Mucosa of stomach (tissue), 1 donor: ENCODE data around the gene ITSN2.

Experiments
- H3K27me3 ChIP-seq: one replicate; pipeline ENCODE4 v1.7.0; 2013; ENCODE audit warnings: mild to moderate bottlenecking, low read length; ENCODE audit not compliant: control insufficient read depth, insufficient read depth
- H3K36me3 ChIP-seq: one replicate; pipeline ENCODE4 v1.7.0; 2013; ENCODE audit warnings: low read length; ENCODE audit not compliant: control insufficient read depth, insufficient read depth
- H3K4me1 ChIP-seq: one replicate; pipeline ENCODE4 v1.7.0; 2013; ENCODE audit warnings: mild to moderate bottlenecking, low read length; ENCODE audit not compliant: control insufficient read depth, insufficient read depth
- H3K4me3 ChIP-seq: one replicate; pipeline ENCODE4 v1.7.0; 2013; ENCODE audit warnings: low read length
- H3K9ac ChIP-seq: one replicate; pipeline ENCODE4 v1.7.0; 2013; ENCODE audit warnings: mild to moderate bottlenecking, low read length, moderate library complexity
- H3K9me3 ChIP-seq: one replicate; pipeline ENCODE4 v1.7.0; 2013; ENCODE audit warnings: mild to moderate bottlenecking, low read length, moderate library complexity; ENCODE audit not compliant: control insufficient read depth
- donor health status: Pancreatic carcinoma.

The ITSN2 gene

DNA sequence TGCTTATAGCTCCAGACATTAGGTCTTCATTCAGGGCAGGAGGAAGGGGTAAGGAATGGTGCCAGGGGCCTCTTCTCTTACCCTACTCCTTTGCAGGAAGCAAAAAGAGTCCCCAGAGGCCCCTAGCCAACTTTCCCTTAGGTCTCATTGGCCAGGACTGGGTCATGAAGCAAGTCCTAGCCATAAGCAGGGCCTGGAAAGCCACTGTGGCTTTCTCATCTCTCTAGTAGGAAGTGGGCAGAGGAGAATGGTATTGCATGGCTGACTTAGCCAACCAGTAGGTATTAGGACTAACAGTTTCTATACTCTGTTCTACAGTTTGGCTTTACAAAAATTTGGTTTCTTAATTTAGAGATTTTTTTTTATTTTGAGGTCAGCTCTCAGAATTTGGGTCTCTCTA is 180.7 kb downstream of the ITSN2 start:
- Histone ChIP-seq H3K27me3 (no peaks in the 10 kb centered on the region), H3K9me3 (no peaks in the 10 kb centered on the region), H3K9ac (no peak overlapping the region), H3K4me1 (no peaks in the 10 kb centered on the region), H3K36me3 (no peaks in the 10 kb centered on the region), H3K4me3 (no peak overlapping the region)

DNA sequence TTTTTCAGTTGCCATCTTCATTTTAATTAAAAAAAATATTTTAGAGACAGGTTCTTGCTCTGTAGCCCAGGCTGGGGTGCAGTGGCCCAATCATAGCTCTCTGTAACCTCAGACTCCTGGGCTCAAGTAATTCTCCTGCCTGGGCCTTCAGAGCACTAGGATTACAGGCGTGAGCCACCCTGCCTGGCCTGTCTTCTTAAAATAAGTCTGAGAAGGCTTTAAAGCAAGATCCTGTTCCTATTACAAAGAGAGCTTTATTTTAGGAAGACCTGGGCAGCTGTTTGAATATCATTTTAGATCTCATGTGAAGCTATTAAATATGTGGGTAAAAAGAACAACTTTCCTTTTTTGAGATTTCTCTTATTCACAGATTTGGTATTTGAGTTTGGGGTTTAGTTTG is 184.0 kb downstream of the ITSN2 start:
- Histone ChIP-seq H3K9ac (no peak overlapping the region), H3K4me1 (no peaks in the 10 kb centered on the region), H3K9me3 (no peaks in the 10 kb centered on the region), H3K27me3 (no peaks in the 10 kb centered on the region), H3K36me3 (no peaks in the 10 kb centered on the region), H3K4me3 (no peak overlapping the region)

DNA sequence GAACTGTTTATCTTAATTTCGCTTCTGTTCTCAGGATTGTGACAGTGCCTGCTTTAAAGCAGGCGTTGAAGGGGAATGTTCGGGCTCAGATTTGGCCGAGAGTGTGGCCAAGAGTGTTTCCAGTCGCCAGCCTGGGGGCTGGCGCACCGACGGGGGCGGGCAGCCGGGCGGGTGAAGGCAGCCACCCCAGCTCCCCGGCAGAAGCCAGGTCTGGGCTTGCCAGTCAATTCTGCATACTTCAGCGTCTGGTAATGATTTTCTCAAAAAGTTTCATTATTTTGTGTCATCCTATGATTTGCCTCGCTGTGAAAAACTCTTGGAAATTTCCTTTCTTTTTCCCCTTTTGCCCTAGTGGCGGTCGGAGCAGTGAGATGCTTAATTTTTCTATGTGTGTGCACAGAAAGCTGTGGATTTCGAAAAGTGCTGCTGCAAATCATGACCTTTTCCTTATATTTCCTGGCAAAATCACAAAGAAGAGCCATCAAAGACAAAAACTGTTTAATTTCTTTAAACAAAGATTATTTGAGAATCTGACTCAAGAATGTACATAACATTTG is 184.6 kb downstream of the ITSN2 start:
- no peaks in the 10 kb centered on the region for H3K36me3 ChIP-seq
- no peaks in the 10 kb centered on the region for H3K4me1 ChIP-seq
- H3K4me3 ChIP-seq, result no peak overlapping the region
- H3K9ac ChIP-seq, result no peak overlapping the region
- no peaks in the 10 kb centered on the region for H3K27me3 ChIP-seq
- H3K9me3 ChIP-seq, result no peaks in the 10 kb centered on the region

DNA sequence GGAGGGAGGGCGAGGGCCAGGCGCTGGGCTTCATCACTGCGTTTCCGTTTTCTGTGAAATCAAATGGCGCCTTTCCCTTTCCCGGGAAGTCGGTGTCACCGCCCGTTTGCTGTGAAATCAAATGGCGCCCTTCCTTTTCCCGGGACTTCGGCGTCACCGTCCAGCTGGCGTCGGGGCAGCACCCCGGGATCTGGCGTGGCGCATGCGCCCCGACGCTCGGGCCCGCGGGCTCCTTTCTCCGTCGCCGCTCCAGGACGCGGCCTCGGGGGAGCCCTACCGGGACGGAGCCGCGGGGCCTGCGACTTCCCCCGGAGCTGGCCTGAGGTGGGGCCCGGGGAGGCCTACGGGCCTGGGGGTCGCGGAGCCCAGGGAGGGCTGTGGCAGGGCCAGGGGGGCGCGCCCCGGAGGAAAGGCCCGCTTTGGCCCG is 185.5 kb downstream of the ITSN2 start, which contains the start of gene FAM228A:
FAM228A (plus strand) TSS at position 203 of the 427 bp plus-strand sequence. CDS start 428 bp downstream, outside the sequence.
- Histone ChIP-seq H3K4me1 (no peaks in the 10 kb centered on the region), H3K36me3 (no peaks in the 10 kb centered on the region), H3K9me3 (no peaks in the 10 kb centered on the region), H3K4me3 (no peak within 1 kb of the TSS), H3K27me3 (no peaks in the 10 kb centered on the region), H3K9ac (no peak within 1 kb of the TSS)

DNA sequence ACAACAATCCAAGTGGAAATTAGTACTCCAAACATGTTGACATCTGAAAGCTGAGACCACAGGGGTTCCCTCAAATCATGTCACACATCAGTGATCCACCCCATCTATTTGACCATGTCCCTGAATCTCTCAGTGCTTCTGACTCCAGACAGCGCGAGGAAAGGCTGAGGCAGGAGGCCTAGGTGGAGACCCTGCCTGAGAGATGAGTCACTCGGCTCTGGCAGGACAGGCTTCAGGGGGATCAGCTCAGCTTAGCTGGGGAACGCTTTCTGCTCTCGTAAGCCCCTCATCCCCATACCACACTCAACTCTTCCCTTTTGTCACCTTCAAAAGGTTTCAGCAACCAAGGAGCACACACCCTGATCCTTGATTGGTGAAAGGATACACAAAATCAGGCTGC is 191.3 kb downstream of the ITSN2 start:
- H3K4me3 ChIP-seq, result no peak overlapping the region
- no peak overlapping the region for H3K9ac ChIP-seq
- H3K36me3 ChIP-seq, result no peaks in the 10 kb centered on the region
- no peaks in the 10 kb centered on the region for H3K27me3 ChIP-seq
- no peaks in the 10 kb centered on the region for H3K4me1 ChIP-seq
- no peaks in the 10 kb centered on the region for H3K9me3 ChIP-seq

DNA sequence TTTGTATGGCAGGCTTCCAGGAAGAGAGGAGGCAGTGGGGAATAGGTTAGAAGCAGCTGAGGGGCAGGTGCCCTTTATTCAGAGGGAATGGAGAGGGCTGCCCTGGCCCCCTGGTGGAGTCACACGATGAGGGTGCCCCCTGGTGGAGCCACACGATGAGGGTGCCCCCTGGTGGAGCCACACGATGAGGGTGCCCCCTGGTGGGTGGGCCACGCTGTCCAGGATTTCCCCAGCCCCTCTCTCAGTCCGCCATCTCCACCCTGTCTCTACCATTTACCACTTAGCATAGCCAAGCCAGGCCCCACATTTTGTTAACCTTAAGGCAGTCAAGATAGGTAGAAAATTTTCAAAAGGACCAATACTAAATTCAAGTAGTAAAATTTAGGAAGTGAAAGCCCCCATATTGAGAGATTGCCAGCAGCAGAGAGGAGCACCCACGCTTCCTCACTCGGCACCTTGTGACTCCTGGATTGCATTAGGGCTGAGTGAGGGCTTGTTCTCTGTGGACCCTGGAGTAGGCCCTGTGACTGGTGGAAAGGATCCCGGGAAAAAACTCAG is 195.8 kb downstream of the ITSN2 start:
- H3K27me3 ChIP-seq, result no peaks in the 10 kb centered on the region
- no peak overlapping the region for H3K4me3 ChIP-seq
- no peaks in the 10 kb centered on the region for H3K4me1 ChIP-seq
- no peak overlapping the region for H3K9ac ChIP-seq
- no peaks in the 10 kb centered on the region for H3K9me3 ChIP-seq
- no peaks in the 10 kb centered on the region for H3K36me3 ChIP-seq

DNA sequence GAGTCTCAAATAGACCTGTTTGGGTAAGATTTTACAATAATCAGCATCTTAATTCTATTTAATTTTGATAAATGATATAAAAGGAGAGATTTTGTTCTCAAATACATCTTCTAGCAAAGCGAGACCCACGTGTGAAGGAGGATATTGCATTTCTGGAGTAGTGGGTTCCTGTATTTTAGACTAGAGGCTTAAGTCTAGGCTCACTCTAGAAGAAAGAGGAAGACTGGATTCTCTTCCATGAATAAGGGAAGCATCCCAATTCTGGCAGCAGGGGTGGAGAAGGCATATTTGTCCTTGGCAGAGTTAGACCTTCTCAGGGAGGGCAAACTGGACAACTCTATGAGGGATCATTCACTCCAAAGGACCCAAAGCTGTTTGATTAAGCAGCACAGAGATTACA is 196.7 kb downstream of the ITSN2 start:
- H3K4me3 ChIP-seq, result no peak overlapping the region
- H3K4me1 ChIP-seq, result no peaks in the 10 kb centered on the region
- no peak overlapping the region for H3K9ac ChIP-seq
- no peaks in the 10 kb centered on the region for H3K36me3 ChIP-seq
- no peaks in the 10 kb centered on the region for H3K9me3 ChIP-seq
- H3K27me3 ChIP-seq, result no peaks in the 10 kb centered on the region

DNA sequence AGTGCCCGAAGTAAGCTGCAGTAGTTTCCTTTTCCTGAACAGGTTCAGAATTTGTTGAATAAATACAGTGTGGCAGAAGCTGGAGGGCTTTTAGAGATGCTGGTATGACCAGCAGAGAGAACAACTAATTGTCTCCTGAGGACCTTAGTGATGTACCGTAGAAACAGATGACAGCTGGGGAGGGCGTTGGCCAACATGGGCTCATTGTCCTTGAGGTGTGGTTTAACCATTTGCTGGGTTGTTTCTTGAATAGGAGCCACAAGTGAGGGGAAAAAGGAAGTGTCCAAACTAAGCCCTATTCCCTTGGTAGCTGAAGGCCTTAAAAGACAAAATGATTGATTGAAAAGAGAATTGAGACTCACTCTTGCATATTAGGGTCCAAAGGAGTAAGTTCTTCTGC is 197.2 kb downstream of the ITSN2 start:
- no peaks in the 10 kb centered on the region for H3K27me3 ChIP-seq
- H3K36me3 ChIP-seq, result no peaks in the 10 kb centered on the region
- no peaks in the 10 kb centered on the region for H3K9me3 ChIP-seq
- no peak overlapping the region for H3K4me3 ChIP-seq
- H3K4me1 ChIP-seq, result no peaks in the 10 kb centered on the region
- H3K9ac ChIP-seq, result no peak overlapping the region

DNA sequence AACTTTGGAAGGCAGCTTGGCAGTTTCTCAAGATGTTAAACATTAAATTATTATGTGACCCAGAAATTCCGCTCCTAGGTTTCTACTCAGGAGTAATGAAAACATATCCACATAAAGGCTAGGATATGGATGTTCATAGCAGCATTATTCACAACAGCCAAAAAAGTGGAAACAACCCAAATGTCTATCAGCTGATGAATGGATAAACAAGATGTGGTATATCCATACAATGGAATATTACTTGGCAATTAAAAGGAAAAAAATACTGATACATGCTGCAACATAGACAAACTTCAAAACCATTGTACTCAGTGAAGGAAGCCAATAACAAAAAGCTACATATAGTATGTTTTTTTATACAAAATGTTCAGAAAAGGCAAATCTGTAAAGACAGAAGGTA is 197.8 kb downstream of the ITSN2 start:
- H3K9me3 ChIP-seq, result no peaks in the 10 kb centered on the region
- H3K9ac ChIP-seq, result no peak overlapping the region
- H3K4me1 ChIP-seq, result no peaks in the 10 kb centered on the region
- H3K4me3 ChIP-seq, result no peak overlapping the region
- no peaks in the 10 kb centered on the region for H3K27me3 ChIP-seq
- H3K36me3 ChIP-seq, result no peaks in the 10 kb centered on the region

DNA sequence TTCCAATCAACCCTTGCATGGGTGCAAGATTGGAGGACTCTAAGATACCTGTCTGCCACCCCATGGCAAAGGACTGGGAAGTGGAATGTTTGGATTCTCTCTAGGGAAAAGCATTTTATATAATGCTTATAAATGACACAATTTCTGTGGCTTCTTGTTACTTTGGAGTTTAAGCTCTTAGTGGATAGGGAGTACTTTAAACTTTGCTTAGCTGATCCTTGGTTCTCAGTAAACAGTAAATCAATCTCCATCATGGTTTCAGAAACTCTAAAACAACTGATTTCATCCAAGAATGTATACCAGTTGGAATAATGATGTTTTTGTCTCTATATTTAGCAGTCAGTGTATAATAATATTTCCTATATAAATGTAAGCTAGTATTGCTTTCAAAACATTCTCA is 199.6 kb downstream of the ITSN2 start:
- Histone ChIP-seq H3K4me1 (no peaks in the 10 kb centered on the region), H3K9ac (no peak overlapping the region), H3K27me3 (no peaks in the 10 kb centered on the region), H3K36me3 (no peaks in the 10 kb centered on the region), H3K4me3 (no peak overlapping the region), H3K9me3 (no peaks in the 10 kb centered on the region)

DNA sequence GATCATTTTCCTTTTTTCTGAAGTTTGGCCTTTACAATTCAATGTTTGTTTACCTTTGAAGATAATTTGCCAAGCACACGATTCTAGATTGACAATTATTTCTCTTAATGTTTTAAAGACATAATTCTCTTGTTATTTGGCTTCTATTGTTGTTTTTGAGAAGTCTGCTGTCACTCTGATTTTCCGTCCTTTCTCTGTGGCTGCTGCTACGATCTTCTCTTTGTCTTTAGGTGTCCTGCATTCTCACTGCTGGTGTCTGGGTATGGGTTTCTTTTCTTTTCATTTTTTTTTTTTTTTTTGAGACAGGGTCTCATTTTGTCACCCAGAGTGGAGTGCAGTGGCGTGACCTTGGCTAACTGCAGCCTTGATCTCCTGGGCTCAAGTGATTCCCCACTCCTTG is 200.6 kb downstream of the ITSN2 start:
- H3K9ac ChIP-seq, result no peak overlapping the region
- H3K36me3 ChIP-seq, result no peaks in the 10 kb centered on the region
- H3K9me3 ChIP-seq, result no peaks in the 10 kb centered on the region
- no peaks in the 10 kb centered on the region for H3K27me3 ChIP-seq
- no peak overlapping the region for H3K4me3 ChIP-seq
- H3K4me1 ChIP-seq, result no peaks in the 10 kb centered on the region

DNA sequence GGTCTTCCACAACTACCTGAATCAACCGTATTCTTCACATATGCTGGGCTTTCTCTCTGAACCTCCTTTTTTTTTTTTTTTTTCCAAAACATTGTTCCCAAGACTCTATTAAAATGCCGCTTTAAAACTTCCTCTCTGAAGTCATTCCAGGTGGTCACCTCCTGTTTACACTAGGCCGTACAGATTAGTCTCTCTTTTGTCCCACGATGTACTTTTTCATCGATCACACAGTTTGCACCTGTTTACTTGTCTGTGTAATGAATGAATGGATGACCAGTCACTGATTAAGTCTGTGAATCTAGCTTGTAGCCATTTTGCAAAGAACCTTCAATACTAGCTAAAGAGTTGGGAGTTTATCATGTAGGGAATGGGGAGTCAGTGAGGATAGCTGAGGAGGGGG is 202.2 kb downstream of the ITSN2 start:
- no peaks in the 10 kb centered on the region for H3K4me1 ChIP-seq
- H3K9ac ChIP-seq, result no peak overlapping the region
- no peaks in the 10 kb centered on the region for H3K27me3 ChIP-seq
- no peak overlapping the region for H3K4me3 ChIP-seq
- no peaks in the 10 kb centered on the region for H3K36me3 ChIP-seq
- H3K9me3 ChIP-seq, result no peaks in the 10 kb centered on the region

DNA sequence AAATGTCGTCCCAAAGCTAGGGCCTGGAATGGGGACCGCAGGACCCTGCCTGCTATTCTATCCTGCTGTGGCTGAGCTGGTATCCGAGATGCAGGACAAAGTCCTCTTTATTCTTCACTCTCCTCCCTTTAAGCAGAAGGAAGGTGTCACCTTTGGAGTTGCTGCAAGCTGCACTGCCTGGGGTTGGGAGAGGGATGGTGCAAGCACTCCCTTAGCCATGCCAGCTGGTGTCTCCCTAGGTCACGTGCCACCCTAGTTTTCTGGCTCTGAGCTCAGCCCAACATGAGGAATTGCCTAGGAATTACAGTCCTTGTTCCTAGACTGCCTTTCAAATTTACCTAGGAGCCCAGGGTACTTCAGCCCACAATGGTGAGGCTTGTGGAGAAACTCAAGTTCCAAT is 206.9 kb downstream of the ITSN2 start:
- Histone ChIP-seq H3K27me3 (no peaks in the 10 kb centered on the region), H3K9me3 (no peaks in the 10 kb centered on the region), H3K4me1 (no peaks in the 10 kb centered on the region), H3K4me3 (no peak overlapping the region), H3K9ac (no peak overlapping the region), H3K36me3 (no peaks in the 10 kb centered on the region)
